K562 (cell line): Measurements from ENCODE around the gene SOX12. TPM values are rescaled to one million over a fixed set of nuclear protein-coding genes. Genes with fewer than 3 reads are reported as not detected.

Source experiments
- BRD9 ChIP-seq: fragments of 450-650 bp; IDR thresholded peaks from 2 replicates; pipeline ENCODE4 v1.6.1; 2018; ENCODE audit warnings: low read depth; ENCODE audit not compliant: partially characterized antibody
- CHD2 ChIP-seq: IDR thresholded peaks from 2 replicates; pipeline ENCODE4 v1.6.1; 2011; ENCODE audit warnings: low read depth, low read length
- HNRNPL ChIP-seq: fragments of 200-400 bp; formaldehyde crosslinking; IDR thresholded peaks from 2 replicates; pipeline ENCODE4 v1.6.1; 2017; ENCODE audit warnings: low read depth, mild to moderate bottlenecking, low read length
- MYC ChIP-seq, 2 experiments: fragments of 250-450 bp in 1 of 2; sonication (Bioruptor Pico) in 1 of 2; IDR thresholded peaks; 2 replicates each; pipeline versions ENCODE4 v1.5.1 to v1.6.1; 2012 to 2021; ENCODE audit warnings: low read depth in 2 of 2, borderline replicate concordance in 1 of 2, improper control_type of control experiment in 1 of 2, low read length in 1 of 2, mild to moderate bottlenecking in 1 of 2, moderate library complexity in 1 of 2
- NELFE ChIP-seq: IDR thresholded peaks from 2 replicates; pipeline ENCODE4 v1.6.1; 2011; ENCODE audit warnings: mild to moderate bottlenecking; ENCODE audit not compliant: insufficient read depth, insufficient read length
- PHB2 ChIP-seq: fragments of 450-650 bp; IDR thresholded peaks from 2 replicates; pipeline ENCODE4 v1.6.1; 2017; ENCODE audit warnings: low read depth
- PTRF ChIP-seq: fragments of 450-650 bp; IDR thresholded peaks from 2 replicates; pipeline ENCODE4 v1.6.1; 2016; ENCODE audit warnings: mild to moderate bottlenecking, missing genetic modification characterization, missing compliant biosample characterization
- RBM22 ChIP-seq: fragments of 200-400 bp; formaldehyde crosslinking; IDR thresholded peaks from 2 replicates; pipeline ENCODE4 v1.6.1; 2018; ENCODE audit warnings: low read length, low read depth; ENCODE audit not compliant: poor library complexity, severe bottlenecking
- RFX1 ChIP-seq: fragments of 450-650 bp; IDR thresholded peaks from 2 replicates; pipeline ENCODE4 v1.6.1; 2016; ENCODE audit warnings: mild to moderate bottlenecking, moderate library complexity
- THRAP3 ChIP-seq: fragments of 450-650 bp; IDR thresholded peaks from 2 replicates; pipeline ENCODE4 v1.6.1; 2016; ENCODE audit warnings: mild to moderate bottlenecking, inconsistent platforms, borderline replicate concordance
- YBX1 ChIP-seq: fragments of 450-650 bp; IDR thresholded peaks from 2 replicates; pipeline ENCODE4 v1.7.1; 2016; ENCODE audit warnings: mild to moderate bottlenecking
- ZNF175 ChIP-seq: fragments of 200-800 bp; sonication (Bioruptor generic); IDR thresholded peaks from 2 replicates; pipeline ENCODE4 v1.6.1; 2016; ENCODE audit warnings: low read depth, mild to moderate bottlenecking, missing genetic modification characterization, missing compliant biosample characterization
- ZNF766 ChIP-seq: fragments of 200-800 bp; sonication (Bioruptor generic); conservative IDR thresholded peaks from 2 replicates; pipeline ENCODE4 v1.6.1; 2016; ENCODE audit warnings: missing genetic modification characterization, missing compliant biosample characterization
- polyA plus RNA-seq, 8 experiments: library from polyadenylated mRNA; depleted of rRNA in 4 of 8; stranded (reverse) in 5 of 8; unstranded in 3 of 8; fragments of >200 nt; fragmentation: Nextera tagmentation in 2 of 8; fragmentation: Illumina TruSeq in 1 of 8; extraction: Ambion mirVana in 2 of 8; extraction: Trizol in 1 of 8; gene quantifications; 2 replicates each; pipeline versions ENCODE4 v1.2.1 to v1.2.3, GENCODE V29; 2011 to 2014; ENCODE audit warnings: inconsistent platforms in 1 of 8, missing spikeins in 1 of 8
- total RNA-seq, 7 experiments: library from RNA; depleted of rRNA in 6 of 7; stranded (reverse); fragments of >200 nt in 6 of 7; fragmentation: Illumina TruSeq in 2 of 7; extraction: Trizol in 2 of 7; gene quantifications; 2 replicates each; pipeline versions ENCODE4 v1.2.1 to v1.2.3, GENCODE V29; 2011 to 2021; ENCODE audit warnings: low replicate concordance in 1 of 7
- TF ChIP-seq, protein P1 (sequence below): fragments of 250-450 bp; sonication (Bioruptor Pico); IDR thresholded peaks from 2 replicates; pipeline ENCODE4 v1.4.0; 2020; ENCODE audit warnings: mild to moderate bottlenecking, moderate library complexity
- TF ChIP-seq, protein P2 (sequence below): fragments of 450-650 bp; IDR thresholded peaks from 2 replicates; pipeline ENCODE4 v1.6.1; 2017; ENCODE audit warnings: antibody characterized with exemption, mild to moderate bottlenecking
- TF ChIP-seq, protein P3 (sequence below): fragments of 450-650 bp; IDR thresholded peaks from 2 replicates; pipeline ENCODE4 v1.6.1; 2018; ENCODE audit not compliant: partially characterized antibody

The SOX12 gene
- total and polyA plus RNA-seq, 9 of the 15 experiments (the other 6 are each of a cell fraction or from before 2014, with no cell fraction given) = 0.42 to 26.3 (median 2.6) TPM

DNA sequence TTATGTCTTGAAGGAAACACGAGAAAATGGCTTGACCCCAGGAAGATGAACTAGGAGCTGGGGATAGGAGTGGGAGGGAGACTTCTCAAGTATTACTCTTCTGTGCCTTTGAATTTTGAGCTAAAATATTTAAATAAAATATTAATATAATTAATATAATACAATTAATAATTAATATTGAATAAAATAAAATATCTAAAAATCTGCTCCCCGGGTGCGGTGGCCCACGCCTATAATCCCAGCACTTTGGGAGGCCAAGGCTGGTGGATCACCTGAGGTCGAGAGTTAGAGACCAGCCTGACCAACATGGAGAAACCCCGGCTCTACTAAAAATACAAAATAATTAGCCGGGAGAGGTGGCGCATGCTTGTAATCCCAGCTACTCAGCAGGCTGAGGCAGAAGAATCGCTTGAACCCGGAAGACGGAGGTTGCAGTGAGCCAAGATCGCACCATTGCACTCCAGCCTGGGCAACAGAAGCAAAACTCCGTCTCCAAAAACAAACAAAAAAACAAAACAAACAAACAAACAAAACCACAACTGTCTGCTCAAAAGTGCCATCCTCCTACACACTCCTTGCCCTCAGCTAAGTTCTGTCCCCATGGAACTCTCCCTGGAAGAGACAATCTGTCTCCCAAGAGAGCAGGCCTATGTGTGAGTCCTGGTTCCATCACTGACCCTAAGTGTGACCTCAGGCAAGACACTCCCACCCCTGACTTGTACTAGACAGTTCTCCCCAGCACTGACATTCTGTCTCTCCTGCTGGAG, 41.5 kb downstream of the SOX12 start (continued):
- TF ChIP-seq, protein P1, sequence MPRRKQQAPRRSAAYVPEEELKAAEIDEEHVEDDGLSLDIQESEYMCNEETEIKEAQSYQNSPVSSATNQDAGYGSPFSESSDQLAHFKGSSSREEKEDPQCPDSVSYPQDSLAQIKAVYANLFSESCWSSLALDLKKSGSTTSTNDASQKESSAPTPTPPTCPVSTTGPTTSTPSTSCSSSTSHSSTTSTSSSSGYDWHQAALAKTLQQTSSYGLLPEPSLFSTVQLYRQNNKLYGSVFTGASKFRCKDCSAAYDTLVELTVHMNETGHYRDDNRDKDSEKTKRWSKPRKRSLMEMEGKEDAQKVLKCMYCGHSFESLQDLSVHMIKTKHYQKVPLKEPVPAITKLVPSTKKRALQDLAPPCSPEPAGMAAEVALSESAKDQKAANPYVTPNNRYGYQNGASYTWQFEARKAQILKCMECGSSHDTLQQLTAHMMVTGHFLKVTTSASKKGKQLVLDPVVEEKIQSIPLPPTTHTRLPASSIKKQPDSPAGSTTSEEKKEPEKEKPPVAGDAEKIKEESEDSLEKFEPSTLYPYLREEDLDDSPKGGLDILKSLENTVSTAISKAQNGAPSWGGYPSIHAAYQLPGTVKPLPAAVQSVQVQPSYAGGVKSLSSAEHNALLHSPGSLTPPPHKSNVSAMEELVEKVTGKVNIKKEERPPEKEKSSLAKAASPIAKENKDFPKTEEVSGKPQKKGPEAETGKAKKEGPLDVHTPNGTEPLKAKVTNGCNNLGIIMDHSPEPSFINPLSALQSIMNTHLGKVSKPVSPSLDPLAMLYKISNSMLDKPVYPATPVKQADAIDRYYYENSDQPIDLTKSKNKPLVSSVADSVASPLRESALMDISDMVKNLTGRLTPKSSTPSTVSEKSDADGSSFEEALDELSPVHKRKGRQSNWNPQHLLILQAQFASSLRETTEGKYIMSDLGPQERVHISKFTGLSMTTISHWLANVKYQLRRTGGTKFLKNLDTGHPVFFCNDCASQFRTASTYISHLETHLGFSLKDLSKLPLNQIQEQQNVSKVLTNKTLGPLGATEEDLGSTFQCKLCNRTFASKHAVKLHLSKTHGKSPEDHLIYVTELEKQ (CRISPR knock-in tag) = peak; percentile 70; the same call in 1 of the 2 replicates
- TF ChIP-seq PTRF (tag) (peak; percentile 81; the same call in 1 of the 2 replicates), ZNF175 (CRISPR knock-in tag) (peak; percentile 25; the same call in 1 of the 2 replicates), HNRNPL (no peak), YBX1 (no peak), RFX1 (no peak), PHB2 (no peak), CHD2 (no peak), MYC (IDR thresholded peaks at IDR 0.05; ENCODE audit: low read depth, low read length) (no peak), MYC (CRISPR knock-in tag; IDR thresholded peaks at IDR 0.05; ENCODE audit: borderline replicate concordance, low read depth) (peak; percentile 59; the same call in 1 of the 2 replicates), ZNF766 (CRISPR knock-in tag) (no peak; the same call in 1 of the 2 replicates), THRAP3 (no peak), RBM22 (no peak), BRD9 (peak; percentile 53), NELFE (no peak)
- TF ChIP-seq, protein P2, sequence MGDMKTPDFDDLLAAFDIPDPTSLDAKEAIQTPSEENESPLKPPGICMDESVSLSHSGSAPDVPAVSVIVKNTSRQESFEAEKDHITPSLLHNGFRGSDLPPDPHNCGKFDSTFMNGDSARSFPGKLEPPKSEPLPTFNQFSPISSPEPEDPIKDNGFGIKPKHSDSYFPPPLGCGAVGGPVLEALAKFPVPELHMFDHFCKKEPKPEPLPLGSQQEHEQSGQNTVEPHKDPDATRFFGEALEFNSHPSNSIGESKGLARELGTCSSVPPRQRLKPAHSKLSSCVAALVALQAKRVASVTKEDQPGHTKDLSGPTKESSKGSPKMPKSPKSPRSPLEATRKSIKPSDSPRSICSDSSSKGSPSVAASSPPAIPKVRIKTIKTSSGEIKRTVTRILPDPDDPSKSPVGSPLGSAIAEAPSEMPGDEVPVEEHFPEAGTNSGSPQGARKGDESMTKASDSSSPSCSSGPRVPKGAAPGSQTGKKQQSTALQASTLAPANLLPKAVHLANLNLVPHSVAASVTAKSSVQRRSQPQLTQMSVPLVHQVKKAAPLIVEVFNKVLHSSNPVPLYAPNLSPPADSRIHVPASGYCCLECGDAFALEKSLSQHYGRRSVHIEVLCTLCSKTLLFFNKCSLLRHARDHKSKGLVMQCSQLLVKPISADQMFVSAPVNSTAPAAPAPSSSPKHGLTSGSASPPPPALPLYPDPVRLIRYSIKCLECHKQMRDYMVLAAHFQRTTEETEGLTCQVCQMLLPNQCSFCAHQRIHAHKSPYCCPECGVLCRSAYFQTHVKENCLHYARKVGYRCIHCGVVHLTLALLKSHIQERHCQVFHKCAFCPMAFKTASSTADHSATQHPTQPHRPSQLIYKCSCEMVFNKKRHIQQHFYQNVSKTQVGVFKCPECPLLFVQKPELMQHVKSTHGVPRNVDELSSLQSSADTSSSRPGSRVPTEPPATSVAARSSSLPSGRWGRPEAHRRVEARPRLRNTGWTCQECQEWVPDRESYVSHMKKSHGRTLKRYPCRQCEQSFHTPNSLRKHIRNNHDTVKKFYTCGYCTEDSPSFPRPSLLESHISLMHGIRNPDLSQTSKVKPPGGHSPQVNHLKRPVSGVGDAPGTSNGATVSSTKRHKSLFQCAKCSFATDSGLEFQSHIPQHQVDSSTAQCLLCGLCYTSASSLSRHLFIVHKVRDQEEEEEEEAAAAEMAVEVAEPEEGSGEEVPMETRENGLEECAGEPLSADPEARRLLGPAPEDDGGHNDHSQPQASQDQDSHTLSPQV = peak; percentile 77
- TF ChIP-seq, protein P3, sequence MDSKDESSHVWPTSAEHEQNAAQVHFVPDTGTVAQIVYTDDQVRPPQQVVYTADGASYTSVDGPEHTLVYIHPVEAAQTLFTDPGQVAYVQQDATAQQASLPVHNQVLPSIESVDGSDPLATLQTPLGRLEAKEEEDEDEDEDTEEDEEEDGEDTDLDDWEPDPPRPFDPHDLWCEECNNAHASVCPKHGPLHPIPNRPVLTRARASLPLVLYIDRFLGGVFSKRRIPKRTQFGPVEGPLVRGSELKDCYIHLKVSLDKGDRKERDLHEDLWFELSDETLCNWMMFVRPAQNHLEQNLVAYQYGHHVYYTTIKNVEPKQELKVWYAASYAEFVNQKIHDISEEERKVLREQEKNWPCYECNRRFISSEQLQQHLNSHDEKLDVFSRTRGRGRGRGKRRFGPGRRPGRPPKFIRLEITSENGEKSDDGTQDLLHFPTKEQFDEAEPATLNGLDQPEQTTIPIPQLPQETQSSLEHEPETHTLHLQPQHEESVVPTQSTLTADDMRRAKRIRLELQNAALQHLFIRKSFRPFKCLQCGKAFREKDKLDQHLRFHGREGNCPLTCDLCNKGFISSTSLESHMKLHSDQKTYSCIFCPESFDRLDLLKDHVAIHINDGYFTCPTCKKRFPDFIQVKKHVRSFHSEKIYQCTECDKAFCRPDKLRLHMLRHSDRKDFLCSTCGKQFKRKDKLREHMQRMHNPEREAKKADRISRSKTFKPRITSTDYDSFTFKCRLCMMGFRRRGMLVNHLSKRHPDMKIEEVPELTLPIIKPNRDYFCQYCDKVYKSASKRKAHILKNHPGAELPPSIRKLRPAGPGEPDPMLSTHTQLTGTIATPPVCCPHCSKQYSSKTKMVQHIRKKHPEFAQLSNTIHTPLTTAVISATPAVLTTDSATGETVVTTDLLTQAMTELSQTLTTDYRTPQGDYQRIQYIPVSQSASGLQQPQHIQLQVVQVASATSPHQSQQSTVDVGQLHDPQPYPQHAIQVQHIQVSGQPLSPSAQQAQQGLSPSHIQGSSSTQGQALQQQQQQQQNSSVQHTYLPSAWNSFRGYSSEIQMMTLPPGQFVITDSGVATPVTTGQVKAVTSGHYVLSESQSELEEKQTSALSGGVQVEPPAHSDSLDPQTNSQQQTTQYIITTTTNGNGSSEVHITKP = peak; percentile 21
